Measurements from ENCODE around the gene GAB2. TPM values are rescaled to one million over a fixed set of nuclear protein-coding genes. Genes with fewer than 3 reads are reported as not detected.
"Not testable (repeated sequence)": the region's sequence is repeated elsewhere in the genome, so short reads cannot be mapped to it uniquely, and the experiment has no call there.

GAB2 gene
- total RNA-seq, 1 experiment from 2014 or later: 4.2 TPM

GRCh38 chr11:78355742-78356141 is 61.9 kb downstream of the GAB2 start:
- H3K9me3 Mint-ChIP-seq (ENCODE audit: unreplicated experiment); POLR2A ChIA-PET; H3K27ac Mint-ChIP-seq (ENCODE audit: low read depth, unreplicated experiment); H3K36me3 Mint-ChIP-seq (ENCODE audit: insufficient read depth, unreplicated experiment); H3K4me3 Mint-ChIP-seq (ENCODE audit: unreplicated experiment); intact Hi-C loops (cut with micrococcal nuclease); H3K4me1 Mint-ChIP-seq (ENCODE audit: insufficient read depth, unreplicated experiment); BruUV-seq (replicated peaks); DNase-seq (ENCODE audit: unreplicated experiment); H3K27me3 Mint-ChIP-seq (ENCODE audit: insufficient read depth, unreplicated experiment): not testable (repeated sequence)
- CTCF ChIA-PET: interaction anchor here (0.6 to 1.3 kb wide), 3 partner anchors 9 to 1535 kb away, joined by 3 to 5 read pairs (median 3); no protein-coding TSS in a partner anchor

GRCh38 chr11:78355309-78355705 is 62.3 kb downstream of the GAB2 start:
- Mint-ChIP-seq H3K4me3 (ENCODE audit: unreplicated experiment) (no peak overlapping the region), H3K27me3 (ENCODE audit: insufficient read depth, unreplicated experiment) (no peaks in the 10 kb centered on the region), H3K4me1 (ENCODE audit: insufficient read depth, unreplicated experiment) (peaks cover 10% of the 10 kb centered on the region), H3K9me3 (ENCODE audit: unreplicated experiment) (no peaks in the 10 kb centered on the region), H3K27ac (ENCODE audit: low read depth, unreplicated experiment) (no peak overlapping the region), H3K36me3 (ENCODE audit: insufficient read depth, unreplicated experiment) (no peaks in the 10 kb centered on the region)
- ChIA-PET CTCF (interaction anchor here (0.6 to 1.3 kb wide), 2 partner anchors 9 to 1535 kb away, joined by 3 to 5 read pairs; no protein-coding TSS in a partner anchor), POLR2A (no interaction called here)
- no peak for DNase-seq (ENCODE audit: unreplicated experiment)
- intact Hi-C loops (cut with micrococcal nuclease): no loop called here
- no peak for TF ChIP-seq CTCF (IDR thresholded peaks at IDR 0.05; ENCODE audit: unreplicated experiment)
- BruUV-seq (replicated peaks): no TSS peak

GRCh38 chr11:78354408-78355308 is 63.0 kb downstream of the GAB2 start:
- no peak overlapping the region for H3K27ac Mint-ChIP-seq (ENCODE audit: low read depth, unreplicated experiment)
- CTCF ChIA-PET: interaction anchor here (0.6 to 1.3 kb wide), 2 partner anchors 8 to 1536 kb away, joined by 3 to 5 read pairs; no protein-coding TSS in a partner anchor
- POLR2A ChIA-PET: no interaction called here
- BruUV-seq (replicated peaks): no TSS peak
- peaks cover 14% of the 10 kb centered on the region for H3K4me1 Mint-ChIP-seq (ENCODE audit: insufficient read depth, unreplicated experiment)
- no peaks in the 10 kb centered on the region for H3K9me3 Mint-ChIP-seq (ENCODE audit: unreplicated experiment)
- no peak for DNase-seq (ENCODE audit: unreplicated experiment)
- no peak overlapping the region for H3K4me3 Mint-ChIP-seq (ENCODE audit: unreplicated experiment)
- intact Hi-C loops (cut with micrococcal nuclease): no loop called here
- H3K27me3 Mint-ChIP-seq (ENCODE audit: insufficient read depth, unreplicated experiment): no peaks in the 10 kb centered on the region
- TF ChIP-seq CTCF (IDR thresholded peaks at IDR 0.05; ENCODE audit: unreplicated experiment): no peak
- no peaks in the 10 kb centered on the region for H3K36me3 Mint-ChIP-seq (ENCODE audit: insufficient read depth, unreplicated experiment)

- intact Hi-C loops (cut with micrococcal nuclease): no loop called here
- Mint-ChIP-seq H3K27me3 (ENCODE audit: insufficient read depth, unreplicated experiment) (no peaks in the 10 kb centered on the region), H3K4me3 (ENCODE audit: unreplicated experiment) (no peak overlapping the region), H3K36me3 (ENCODE audit: insufficient read depth, unreplicated experiment) (no peaks in the 10 kb centered on the region), H3K4me1 (ENCODE audit: insufficient read depth, unreplicated experiment) (peaks cover 20% of the 10 kb centered on the region), H3K9me3 (ENCODE audit: unreplicated experiment) (no peaks in the 10 kb centered on the region), H3K27ac (ENCODE audit: low read depth, unreplicated experiment) (no peak overlapping the region)
- CTCF ChIA-PET: interaction anchor here (1.1 kb wide), 1 partner anchor 9 kb away, joined by 3 read pairs; no protein-coding TSS in a partner anchor
- POLR2A ChIA-PET: no interaction called here
- DNase-seq (ENCODE audit: unreplicated experiment): no peak
- TF ChIP-seq CTCF (IDR thresholded peaks at IDR 0.05; ENCODE audit: unreplicated experiment): no peak
- no TSS peak for BruUV-seq (replicated peaks)
Measured at GRCh38 chr11:78351979-78352841, 65.4 kb downstream of the GAB2 start.
